Measurements from ENCODE around the gene NT5C1A. TPM values are rescaled to one million over a fixed set of nuclear protein-coding genes. Genes with fewer than 3 reads are reported as not detected.

NT5C1A gene
- polyA plus RNA-seq, 1 donor from 2014 or later = not detected

- H3K9ac ChIP-seq (ENCODE audit: low read length) = no peak within 1 kb of the TSS
- H3K9me3 ChIP-seq (ENCODE audit: low read length) = no peaks in the 10 kb centered on the region
- peaks cover 38% of the 10 kb centered on the region for H3K27me3 ChIP-seq (ENCODE audit: insufficient read depth, low read depth, low read length)
- H3F3A ChIP-seq (ENCODE audit: insufficient read depth, low read length, poor library complexity, severe bottlenecking) = no peaks in the 10 kb centered on the region
- no peaks in the 10 kb centered on the region for H3K36me3 ChIP-seq (ENCODE audit: insufficient read depth, low read length)
- H3K4me3 ChIP-seq (ENCODE audit: low read length) = no peak within 1 kb of the TSS
- H2AFZ ChIP-seq (ENCODE audit: low read depth, low read length) = no peak within 1 kb of the TSS
- H3K9me2 ChIP-seq (ENCODE audit: insufficient read depth, low read length) = no peaks in the 10 kb centered on the region
- no peak within 1 kb of the TSS for H3K4me2 ChIP-seq (ENCODE audit: low read length)
- H3K79me2 ChIP-seq (replicated peaks; ENCODE audit: insufficient read depth, low read length) = no peaks in the 10 kb centered on the region
- H4K20me1 ChIP-seq (ENCODE audit: insufficient read depth) = no peaks in the 10 kb centered on the region
- H3K27ac ChIP-seq (ENCODE audit: low read length) = no peak within 1 kb of the TSS
- no peak for TF ChIP-seq EZH2 (IDR thresholded peaks at IDR 0.05; ENCODE audit: borderline replicate concordance, insufficient read depth, low read length, poor library complexity, severe bottlenecking)
- TF ChIP-seq REST (IDR thresholded peaks at IDR 0.05; ENCODE audit: borderline replicate concordance) = no peak
- no peak for TF ChIP-seq CTCF (IDR thresholded peaks at IDR 0.05; ENCODE audit: poor library complexity, severe bottlenecking)
- TF ChIP-seq TAF1 (IDR thresholded peaks at IDR 0.05; ENCODE audit: low read depth) = no peak
- no peak for TF ChIP-seq POLR2AphosphoS5 (IDR thresholded peaks at IDR 0.05)
- TF ChIP-seq MXI1 (conservative IDR thresholded peaks at IDR 0.05; ENCODE audit: poor library complexity, severe bottlenecking) = no peak
- no peak for TF ChIP-seq EP300 (conservative IDR thresholded peaks at IDR 0.05; ENCODE audit: poor library complexity, severe bottlenecking)
- no peak for TF ChIP-seq SMC3 (conservative IDR thresholded peaks at IDR 0.05; ENCODE audit: poor library complexity)
- TF ChIP-seq RAD21 (conservative IDR thresholded peaks at IDR 0.05) = no peak
Observed at GRCh38 chr1:39639305-39640130, 32.4 kb downstream of the NT5C1A start, which contains the start of gene HEYL. TSS of gene HEYL (minus strand) at chr1:39639643. CDS start at chr1:39639625, 18 bp downstream.

GRCh38 chr1:39638965-39639304 lies 33.0 kb downstream of the NT5C1A start:
- TF ChIP-seq REST (IDR thresholded peaks at IDR 0.05; ENCODE audit: borderline replicate concordance) (no peak), CTCF (IDR thresholded peaks at IDR 0.05; ENCODE audit: poor library complexity, severe bottlenecking) (no peak), SMC3 (conservative IDR thresholded peaks at IDR 0.05; ENCODE audit: poor library complexity) (no peak), EZH2 (IDR thresholded peaks at IDR 0.05; ENCODE audit: borderline replicate concordance, insufficient read depth, low read length, poor library complexity, severe bottlenecking) (no peak), POLR2AphosphoS5 (IDR thresholded peaks at IDR 0.05) (no peak), MXI1 (conservative IDR thresholded peaks at IDR 0.05; ENCODE audit: poor library complexity, severe bottlenecking) (no peak), TAF1 (IDR thresholded peaks at IDR 0.05; ENCODE audit: low read depth) (no peak), EP300 (conservative IDR thresholded peaks at IDR 0.05; ENCODE audit: poor library complexity, severe bottlenecking) (no peak), RAD21 (conservative IDR thresholded peaks at IDR 0.05) (no peak)
- Histone ChIP-seq H3K9me2 (ENCODE audit: insufficient read depth, low read length) (no peaks in the 10 kb centered on the region), H3K9me3 (ENCODE audit: low read length) (no peaks in the 10 kb centered on the region), H3K9ac (ENCODE audit: low read length) (no peak overlapping the region), H3K4me3 (ENCODE audit: low read length) (no peak overlapping the region), H3K27me3 (ENCODE audit: insufficient read depth, low read depth, low read length) (peaks cover 38% of the 10 kb centered on the region), H3K4me2 (ENCODE audit: low read length) (no peak overlapping the region), H3K79me2 (replicated peaks; ENCODE audit: insufficient read depth, low read length) (no peaks in the 10 kb centered on the region), H3K27ac (ENCODE audit: low read length) (no peak overlapping the region), H4K20me1 (ENCODE audit: insufficient read depth) (no peaks in the 10 kb centered on the region), H3F3A (ENCODE audit: insufficient read depth, low read length, poor library complexity, severe bottlenecking) (no peaks in the 10 kb centered on the region), H3K36me3 (ENCODE audit: insufficient read depth, low read length) (no peaks in the 10 kb centered on the region), H2AFZ (ENCODE audit: low read depth, low read length) (no peak overlapping the region)
